ENCODE data around the gene RIN1.

RIN1 gene

DNA sequence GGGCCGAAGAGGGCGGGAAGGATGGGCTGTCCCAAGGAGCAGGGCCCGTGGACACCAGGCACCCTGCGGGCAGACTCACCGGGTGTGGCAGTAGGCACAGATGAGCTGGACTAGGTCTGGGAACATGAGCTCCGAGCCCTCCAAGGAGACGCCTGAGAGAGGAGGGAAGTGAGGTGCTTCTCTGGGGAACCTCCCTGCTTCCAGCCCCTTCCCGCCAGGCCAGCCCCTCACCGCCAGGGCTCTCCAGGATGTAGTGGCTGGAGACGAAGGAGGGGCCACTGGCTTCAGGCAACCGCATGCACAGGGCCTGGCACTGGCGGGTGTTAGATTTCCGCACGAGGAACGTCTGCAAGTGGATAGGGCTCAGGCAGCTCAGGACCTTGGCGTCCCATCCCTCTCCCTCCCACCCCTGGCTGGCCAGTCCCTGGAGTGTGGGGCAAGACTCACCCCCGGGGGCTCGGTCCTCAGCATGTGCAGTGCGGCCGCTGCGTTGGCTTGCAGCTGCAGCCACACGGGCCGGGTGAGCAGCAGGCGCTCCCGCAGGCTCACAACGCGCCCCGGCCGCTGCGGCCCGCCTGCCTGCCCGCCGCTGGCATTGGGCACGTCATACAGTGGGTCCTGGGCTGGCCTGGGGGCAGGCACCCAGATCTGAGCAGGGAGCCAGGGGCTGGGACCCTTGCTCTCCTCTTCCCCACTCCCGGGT, 552 bp downstream of the RIN1 start:
- DNase-seq, result peak; percentile 62
- peak overlapping the region; percentile 97 for H3K27ac ChIP-seq
- peak overlapping the region; percentile 76 for H3K4me3 ChIP-seq (ENCODE audit: low read depth, low read length)
- TF ChIP-seq, protein P1, sequence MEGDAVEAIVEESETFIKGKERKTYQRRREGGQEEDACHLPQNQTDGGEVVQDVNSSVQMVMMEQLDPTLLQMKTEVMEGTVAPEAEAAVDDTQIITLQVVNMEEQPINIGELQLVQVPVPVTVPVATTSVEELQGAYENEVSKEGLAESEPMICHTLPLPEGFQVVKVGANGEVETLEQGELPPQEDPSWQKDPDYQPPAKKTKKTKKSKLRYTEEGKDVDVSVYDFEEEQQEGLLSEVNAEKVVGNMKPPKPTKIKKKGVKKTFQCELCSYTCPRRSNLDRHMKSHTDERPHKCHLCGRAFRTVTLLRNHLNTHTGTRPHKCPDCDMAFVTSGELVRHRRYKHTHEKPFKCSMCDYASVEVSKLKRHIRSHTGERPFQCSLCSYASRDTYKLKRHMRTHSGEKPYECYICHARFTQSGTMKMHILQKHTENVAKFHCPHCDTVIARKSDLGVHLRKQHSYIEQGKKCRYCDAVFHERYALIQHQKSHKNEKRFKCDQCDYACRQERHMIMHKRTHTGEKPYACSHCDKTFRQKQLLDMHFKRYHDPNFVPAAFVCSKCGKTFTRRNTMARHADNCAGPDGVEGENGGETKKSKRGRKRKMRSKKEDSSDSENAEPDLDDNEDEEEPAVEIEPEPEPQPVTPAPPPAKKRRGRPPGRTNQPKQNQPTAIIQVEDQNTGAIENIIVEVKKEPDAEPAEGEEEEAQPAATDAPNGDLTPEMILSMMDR (IDR thresholded peaks at IDR 0.05; ENCODE audit: low read depth, low read length, missing control alignments), result peak; percentile 30
- in situ Hi-C loops (cut with HindIII; ENCODE audit: low pct_ligation_motif_present, low sequenced_read_pairs), result no loop called here
- H3K27me3 ChIP-seq (replicated peaks), result no peaks in the 10 kb centered on the region
- H3K36me3 ChIP-seq (replicated peaks), result peaks cover 28% of the 10 kb centered on the region

- Histone ChIP-seq H3K4me3 (ENCODE audit: low read depth, low read length) (peak overlapping the region; percentile 76), H3K36me3 (replicated peaks) (peaks cover 22% of the 10 kb centered on the region), H3K27ac (peak overlapping the region; percentile 97), H3K27me3 (replicated peaks) (no peaks in the 10 kb centered on the region)
- in situ Hi-C loops (cut with HindIII; ENCODE audit: low pct_ligation_motif_present, low sequenced_read_pairs), result no loop called here
- TF ChIP-seq, protein P1 (IDR thresholded peaks at IDR 0.05; ENCODE audit: low read depth, low read length, missing control alignments), result no peak
- DNase-seq, result no peak
These were observed 1.4 kb downstream of the RIN1 start for GRCh38 chr11:66334605-66335442.

DNA sequence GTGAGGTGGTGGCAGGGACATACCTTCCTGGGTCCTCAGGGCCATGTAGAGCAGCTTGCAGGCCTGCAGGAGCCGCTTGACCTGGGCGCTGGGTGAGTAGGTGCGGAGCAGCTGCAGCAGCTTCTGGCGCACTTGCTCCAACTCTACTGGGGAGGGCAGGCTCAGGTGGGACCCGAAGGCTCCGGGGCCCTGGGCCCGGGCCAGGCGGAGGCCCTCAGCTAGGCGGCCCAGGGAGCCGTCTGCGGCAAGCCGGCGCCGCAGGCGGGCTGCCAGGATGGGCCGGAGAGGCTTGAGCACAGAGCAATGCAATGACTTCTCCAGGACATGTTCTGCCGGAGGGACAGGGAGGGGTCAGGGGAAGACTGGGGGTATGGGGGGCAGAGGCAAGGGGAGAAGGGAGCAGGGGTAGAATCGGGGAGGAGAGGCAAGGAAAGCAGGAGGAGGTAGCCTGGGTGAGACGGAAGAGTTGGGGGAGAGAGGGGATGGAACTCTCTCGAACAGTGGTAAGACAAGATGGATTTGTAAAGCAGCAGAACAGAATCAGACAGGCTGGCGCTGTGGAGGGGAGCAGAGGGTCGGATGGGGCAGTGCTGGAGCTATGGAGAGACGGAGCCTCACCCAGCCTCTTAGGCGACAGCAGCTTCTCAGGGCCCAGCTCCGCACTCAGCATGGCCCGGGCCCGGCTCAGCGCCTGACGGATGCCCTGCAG, 2.2 kb downstream of the RIN1 start:
- Histone ChIP-seq H3K27ac (no peak overlapping the region), H3K36me3 (replicated peaks) (peaks cover 16% of the 10 kb centered on the region), H3K4me3 (ENCODE audit: low read depth, low read length) (peak overlapping the region; percentile 76), H3K27me3 (replicated peaks) (no peaks in the 10 kb centered on the region)
- no peak for DNase-seq
- TF ChIP-seq, protein P1 (IDR thresholded peaks at IDR 0.05; ENCODE audit: low read depth, low read length, missing control alignments), result no peak
- in situ Hi-C loops (cut with HindIII; ENCODE audit: low pct_ligation_motif_present, low sequenced_read_pairs), result no loop called here

DNA sequence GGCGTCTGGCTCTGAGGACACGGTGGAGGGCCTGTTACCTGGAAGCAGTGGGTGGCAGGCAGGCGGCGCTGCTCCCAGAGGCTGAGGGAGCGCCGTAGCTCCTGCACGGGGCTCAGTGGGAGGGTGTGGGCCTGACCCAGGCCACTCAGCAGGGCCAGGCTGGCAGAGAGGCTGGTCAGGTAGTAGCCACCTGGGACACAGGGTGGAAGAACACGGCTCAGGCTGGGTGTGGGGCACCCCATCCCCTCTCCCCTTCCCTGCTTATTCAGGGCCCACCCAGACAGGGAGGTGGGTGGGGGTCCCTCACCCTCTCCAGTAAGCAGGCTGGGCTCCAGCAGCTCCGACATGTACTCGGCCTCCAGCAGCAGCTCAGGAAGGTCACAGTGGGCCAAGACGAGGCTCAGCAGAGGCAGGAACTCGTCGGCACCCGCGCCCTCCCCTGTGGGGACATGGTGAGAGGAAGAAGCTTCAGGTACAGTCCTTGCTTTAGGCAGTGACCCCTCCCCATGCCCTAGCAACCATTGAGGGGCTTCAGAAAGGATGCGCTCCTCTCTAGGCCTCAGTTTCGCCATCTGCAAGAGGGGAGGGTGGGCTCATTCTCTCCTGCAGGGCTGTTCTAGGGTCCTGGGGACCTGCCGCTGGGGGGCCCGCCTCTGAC, 2.9 kb downstream of the RIN1 start:
- in situ Hi-C loops (cut with HindIII; ENCODE audit: low pct_ligation_motif_present, low sequenced_read_pairs), result no loop called here
- Histone ChIP-seq H3K36me3 (replicated peaks) (peaks cover 13% of the 10 kb centered on the region), H3K27ac (no peak overlapping the region), H3K27me3 (replicated peaks) (no peaks in the 10 kb centered on the region), H3K4me3 (ENCODE audit: low read depth, low read length) (no peak overlapping the region)
- TF ChIP-seq, protein P1 (IDR thresholded peaks at IDR 0.05; ENCODE audit: low read depth, low read length, missing control alignments), result no peak
- no peak for DNase-seq

- TF ChIP-seq, protein P1 (IDR thresholded peaks at IDR 0.05; ENCODE audit: low read depth, low read length, missing control alignments), result no peak
- H3K36me3 ChIP-seq (replicated peaks), result peaks cover 13% of the 10 kb centered on the region
- H3K4me3 ChIP-seq (ENCODE audit: low read depth, low read length), result no peak overlapping the region
- no peaks in the 10 kb centered on the region for H3K27me3 ChIP-seq (replicated peaks)
- DNase-seq, result no peak
- no peak overlapping the region for H3K27ac ChIP-seq
- in situ Hi-C loops (cut with HindIII; ENCODE audit: low pct_ligation_motif_present, low sequenced_read_pairs), result no loop called here
These were observed 3.6 kb downstream of the RIN1 start for GRCh38 chr11:66332371-66333219.

Measured in brain microvascular endothelial cell (primary cell).